Uterus (tissue), 4 donors: ENCODE data around the gene HMGB4. TPM values are rescaled to one million over a fixed set of nuclear protein-coding genes. Genes with fewer than 3 reads are reported as not detected.

Experiments used
- DNase-seq, 2 donors: peaks; one replicate each; pipeline ENCODE4 v3.0.0-alpha.2; 2019 to 2020
- H3K27ac ChIP-seq, 2 donors: fragments of 200-600 bp; sonication (generic); 1 replicate in 1 of 2; 2 replicates in 1 of 2; pipeline ENCODE4 v1.5.1; 2016 to 2018
- H3K27me3 ChIP-seq, 2 donors: fragments of 200-600 bp; sonication (generic); one replicate each; pipeline ENCODE4 v1.5.1; 2018 to 2019; ENCODE audit warnings: control low read depth in 1 of 2
- H3K36me3 ChIP-seq, 2 donors: fragments of 200-600 bp; sonication (generic); one replicate each; pipeline ENCODE4 v1.5.1; 2019; ENCODE audit warnings: control low read depth in 1 of 2
- H3K4me1 ChIP-seq, 2 donors: fragments of 200-600 bp; sonication (generic); one replicate each; pipeline ENCODE4 v1.5.1; 2018 to 2019; ENCODE audit warnings: control low read depth in 1 of 2
- H3K4me3 ChIP-seq, 2 donors: fragments of 200-600 bp; sonication (generic); 1 replicate in 1 of 2; 2 replicates in 1 of 2; pipeline ENCODE4 v1.5.1; 2018 to 2019; ENCODE audit warnings: mild to moderate bottlenecking in 1 of 2
- H3K9me3 ChIP-seq, 2 donors: fragments of 200-600 bp; sonication (generic); one replicate each; pipeline ENCODE4 v1.5.1; 2019; ENCODE audit warnings: control low read depth in 1 of 2
- CTCF ChIP-seq, 4 experiments: fragments of 200-600 bp in 2 of 4; fragments of 450-650 bp in 2 of 4; sonication (generic) in 2 of 4; IDR thresholded peaks; one replicate each; pipeline ENCODE4 v1.5.1; 2016 to 2019; ENCODE audit warnings: antibody characterized with exemption in 4 of 4, mild to moderate bottlenecking in 2 of 4, moderate library complexity in 1 of 4
- POLR2A ChIP-seq, 2 donors: fragments of 450-650 bp; IDR thresholded peaks; one replicate each; pipeline ENCODE4 v1.6.1; 2016; ENCODE audit warnings: antibody characterized with exemption in 2 of 2, mild to moderate bottlenecking in 1 of 2, moderate library complexity in 1 of 2
- intact Hi-C: fragments of 100-400 bp; cut with DNase I; formaldehyde crosslinking; loops from one replicate; pipeline ENCODE4 v1.15.1; 2023; ENCODE audit warnings: low total_unique reads
- total RNA-seq, 4 donors: library from RNA; depleted of rRNA in 3 of 4; stranded (reverse); fragments of >200 nt in 3 of 4; gene quantifications; one replicate each; pipeline versions ENCODE4 v1.1.0 to v1.2.4, GENCODE V29; 2014 to 2023
- donor health status: DM: yes; HTN: yes; CAD: no.

Gene HMGB4
- total RNA-seq: not detected

- Histone ChIP-seq H3K4me1 (no peaks in the 10 kb centered on the region), H3K36me3 (no peaks in the 10 kb centered on the region), H3K27ac (no peak within 1 kb of the TSS), H3K27me3 (no peaks in the 10 kb centered on the region), H3K4me3 (no peak within 1 kb of the TSS), H3K9me3 (no peaks in the 10 kb centered on the region)
- no peak for DNase-seq
- intact Hi-C loops: no loop called here
- TF ChIP-seq CTCF (IDR thresholded peaks at IDR 0.05) (no peak), POLR2A (IDR thresholded peaks at IDR 0.05) (no peak)
Observed at GRCh38 chr1:33863779-33864178, at the start of gene HMGB4. Gene HMGB4 (plus strand): TSS chr1:33864079. CDS start chr1:33864192, 113 bp downstream.

- no peaks in the 10 kb centered on the region for H3K27me3 ChIP-seq
- no peak for DNase-seq
- H3K36me3 ChIP-seq: no peaks in the 10 kb centered on the region
- H3K4me1 ChIP-seq: no peaks in the 10 kb centered on the region
- TF ChIP-seq CTCF (IDR thresholded peaks at IDR 0.05) (no peak), POLR2A (IDR thresholded peaks at IDR 0.05) (no peak)
- intact Hi-C loops: no loop called here
- H3K27ac ChIP-seq: no peak overlapping the region
- no peaks in the 10 kb centered on the region for H3K9me3 ChIP-seq
- no peak overlapping the region for H3K4me3 ChIP-seq
Observed at GRCh38 chr1:33814166-33814565, 49.7 kb upstream of the HMGB4 start.

- Histone ChIP-seq H3K4me3 (no peak overlapping the region), H3K36me3 (no peaks in the 10 kb centered on the region), H3K27ac (no peak overlapping the region), H3K27me3 (no peaks in the 10 kb centered on the region), H3K9me3 (no peaks in the 10 kb centered on the region), H3K4me1 (no peaks in the 10 kb centered on the region)
- TF ChIP-seq CTCF (IDR thresholded peaks at IDR 0.05) (no peak), POLR2A (IDR thresholded peaks at IDR 0.05) (no peak)
- no peak for DNase-seq
- intact Hi-C loops: no loop called here
Observed at GRCh38 chr1:33815061-33815460, 48.8 kb upstream of the HMGB4 start.

- Histone ChIP-seq H3K4me3 (no peak overlapping the region), H3K4me1 (no peaks in the 10 kb centered on the region), H3K36me3 (no peaks in the 10 kb centered on the region), H3K27ac (no peak overlapping the region), H3K9me3 (no peaks in the 10 kb centered on the region), H3K27me3 (no peaks in the 10 kb centered on the region)
- intact Hi-C loops: no loop called here
- TF ChIP-seq POLR2A (IDR thresholded peaks at IDR 0.05): no peak
- no peak for TF ChIP-seq CTCF (IDR thresholded peaks at IDR 0.05)
- DNase-seq: no peak
Observed at GRCh38 chr1:33818071-33818470, 45.8 kb upstream of the HMGB4 start.

- no peaks in the 10 kb centered on the region for H3K36me3 ChIP-seq
- no peak overlapping the region for H3K27ac ChIP-seq
- no peaks in the 10 kb centered on the region for H3K27me3 ChIP-seq
- no peaks in the 10 kb centered on the region for H3K9me3 ChIP-seq
- H3K4me3 ChIP-seq: no peak overlapping the region
- no peak for TF ChIP-seq POLR2A (IDR thresholded peaks at IDR 0.05)
- TF ChIP-seq CTCF (IDR thresholded peaks at IDR 0.05): no peak
- H3K4me1 ChIP-seq: no peaks in the 10 kb centered on the region
- intact Hi-C loops: no loop called here
- no peak for DNase-seq
Observed at GRCh38 chr1:33819290-33819912, 44.5 kb upstream of the HMGB4 start.
